GM18511 (cell line): Measurements from ENCODE around the gene SFTPA1.
A peak's percentile ranks its signal among the peaks of the same experiment; 100 is the strongest.
"Not testable (repeated sequence)": the region's sequence is repeated elsewhere in the genome, so short reads cannot be mapped to it uniquely, and the experiment has no call there.

Experiments
- ATAC-seq: cut with Tn5 transposase; IDR thresholded peaks from one replicate; pipeline ENCODE4 v1.9.1; 2021; ENCODE audit warnings: mild to moderate bottlenecking, moderate library complexity; ENCODE audit not compliant: unreplicated experiment

The SFTPA1 gene

GRCh38 chr10:79610601-79611191 lies at the start of gene SFTPA1:
Gene SFTPA1 (plus strand): TSS chr10:79610939. CDS start chr10:79611826, 887 bp downstream.
- ATAC-seq, result no peak

- ATAC-seq, result no peak
Measured at GRCh38 chr10:79561257-79561656, 49.5 kb upstream of the SFTPA1 start.

- peak; percentile 86 for ATAC-seq
Measured at GRCh38 chr10:79562135-79562756, 48.5 kb upstream of the SFTPA1 start.

- no peak for ATAC-seq
Measured at GRCh38 chr10:79563426-79563825, 47.3 kb upstream of the SFTPA1 start.

- not testable (repeated sequence) for ATAC-seq
Measured at GRCh38 chr10:79570624-79571023, 40.1 kb upstream of the SFTPA1 start.

- ATAC-seq, result no peak
Measured at GRCh38 chr10:79579361-79579760, 31.4 kb upstream of the SFTPA1 start.

- ATAC-seq, result no peak
Measured at GRCh38 chr10:79581044-79581443, 29.7 kb upstream of the SFTPA1 start.

GRCh38 chr10:79582096-79582495 lies 28.6 kb upstream of the SFTPA1 start:
- no peak for ATAC-seq

- not testable (repeated sequence) for ATAC-seq
Measured at GRCh38 chr10:79582954-79583353, 27.8 kb upstream of the SFTPA1 start.

- no peak for ATAC-seq
Measured at GRCh38 chr10:79583488-79584024, 27.2 kb upstream of the SFTPA1 start.

- ATAC-seq, result no peak
Measured at GRCh38 chr10:79585870-79586527, 24.7 kb upstream of the SFTPA1 start.

- ATAC-seq, result no peak
Measured at GRCh38 chr10:79586933-79587332, 23.8 kb upstream of the SFTPA1 start.

GRCh38 chr10:79588800-79589199 lies 21.9 kb upstream of the SFTPA1 start:
- no peak for ATAC-seq

- no peak for ATAC-seq
Measured at GRCh38 chr10:79593377-79593776, 17.4 kb upstream of the SFTPA1 start.

- not testable (repeated sequence) for ATAC-seq
Measured at GRCh38 chr10:79594565-79594964, 16.2 kb upstream of the SFTPA1 start.

GRCh38 chr10:79595510-79595909 lies 15.2 kb upstream of the SFTPA1 start:
- no peak for ATAC-seq

- ATAC-seq, result not testable (repeated sequence)
Measured at GRCh38 chr10:79599644-79600043, 11.1 kb upstream of the SFTPA1 start.

GRCh38 chr10:79601939-79602338 lies 8.8 kb upstream of the SFTPA1 start:
- ATAC-seq, result no peak

GRCh38 chr10:79602953-79603352 lies 7.8 kb upstream of the SFTPA1 start:
- no peak for ATAC-seq

GRCh38 chr10:79604294-79604693 lies 6.4 kb upstream of the SFTPA1 start:
- no peak for ATAC-seq

- no peak for ATAC-seq
Measured at GRCh38 chr10:79605308-79605707, 5.4 kb upstream of the SFTPA1 start.
